ENCODE results near the gene PLK5.

PLK5 gene

GRCh38 chr19:1521636-1522035 is 2.2 kb upstream of the PLK5 start:
- H3K36me3 ChIP-seq (ENCODE audit: insufficient read depth, low read length): no peaks in the 10 kb centered on the region
- H3K27me3 ChIP-seq (ENCODE audit: insufficient read depth, low read length): no peaks in the 10 kb centered on the region; the same call in 1 of the 2 replicates
- no peak overlapping the region for H3K4me2 ChIP-seq (ENCODE audit: low read length)
- TF ChIP-seq CTCF (IDR thresholded peaks at IDR 0.05; ENCODE audit: low read length) (no peak), EZH2 (IDR thresholded peaks at IDR 0.05; ENCODE audit: borderline replicate concordance, low read length) (no peak)
- no peaks in the 10 kb centered on the region for H3K9me2 ChIP-seq (ENCODE audit: low read depth, low read length)
- H3K27ac ChIP-seq (ENCODE audit: low read depth, low read length, poor library complexity, severe bottlenecking): no peak overlapping the region
- no peaks in the 10 kb centered on the region for H3K9me3 ChIP-seq (ENCODE audit: low read length)
- H3K79me2 ChIP-seq (ENCODE audit: insufficient read depth, low read length): no peaks in the 10 kb centered on the region
- no peak overlapping the region for H3K4me3 ChIP-seq (ENCODE audit: low read depth, low read length, poor library complexity, severe bottlenecking)
- no peak overlapping the region for H2AFZ ChIP-seq (ENCODE audit: low read length)
- no peaks in the 10 kb centered on the region for H4K20me1 ChIP-seq (ENCODE audit: insufficient read depth, low read length)
- no peak overlapping the region for H3K9ac ChIP-seq (ENCODE audit: low read length)
- H3F3A ChIP-seq (ENCODE audit: insufficient read depth, low read length): no peaks in the 10 kb centered on the region
- H3K4me1 ChIP-seq (ENCODE audit: insufficient read depth, low read length, severe bottlenecking): no peaks in the 10 kb centered on the region

GRCh38 chr19:1522061-1522460 is 1.8 kb upstream of the PLK5 start:
- no peaks in the 10 kb centered on the region for H3K36me3 ChIP-seq (ENCODE audit: insufficient read depth, low read length)
- H4K20me1 ChIP-seq (ENCODE audit: insufficient read depth, low read length): no peaks in the 10 kb centered on the region
- TF ChIP-seq EZH2 (IDR thresholded peaks at IDR 0.05; ENCODE audit: borderline replicate concordance, low read length): no peak
- TF ChIP-seq CTCF (IDR thresholded peaks at IDR 0.05; ENCODE audit: low read length): no peak
- H3K9me3 ChIP-seq (ENCODE audit: low read length): no peaks in the 10 kb centered on the region
- no peak overlapping the region for H3K27ac ChIP-seq (ENCODE audit: low read depth, low read length, poor library complexity, severe bottlenecking)
- H3F3A ChIP-seq (ENCODE audit: insufficient read depth, low read length): no peaks in the 10 kb centered on the region
- no peaks in the 10 kb centered on the region; the same call in 1 of the 2 replicates for H3K27me3 ChIP-seq (ENCODE audit: insufficient read depth, low read length)
- no peak overlapping the region for H3K9ac ChIP-seq (ENCODE audit: low read length)
- H2AFZ ChIP-seq (ENCODE audit: low read length): no peak overlapping the region
- no peak overlapping the region for H3K4me2 ChIP-seq (ENCODE audit: low read length)
- no peaks in the 10 kb centered on the region for H3K9me2 ChIP-seq (ENCODE audit: low read depth, low read length)
- H3K79me2 ChIP-seq (ENCODE audit: insufficient read depth, low read length): no peaks in the 10 kb centered on the region
- no peak overlapping the region for H3K4me3 ChIP-seq (ENCODE audit: low read depth, low read length, poor library complexity, severe bottlenecking)
- no peaks in the 10 kb centered on the region for H3K4me1 ChIP-seq (ENCODE audit: insufficient read depth, low read length, severe bottlenecking)

GRCh38 chr19:1522838-1523237 is 1.0 kb upstream of the PLK5 start:
- H3K36me3 ChIP-seq (ENCODE audit: insufficient read depth, low read length): no peaks in the 10 kb centered on the region
- TF ChIP-seq EZH2 (IDR thresholded peaks at IDR 0.05; ENCODE audit: borderline replicate concordance, low read length) (no peak), CTCF (IDR thresholded peaks at IDR 0.05; ENCODE audit: low read length) (no peak)
- no peaks in the 10 kb centered on the region for H3F3A ChIP-seq (ENCODE audit: insufficient read depth, low read length)
- no peak overlapping the region for H3K4me3 ChIP-seq (ENCODE audit: low read depth, low read length, poor library complexity, severe bottlenecking)
- H3K79me2 ChIP-seq (ENCODE audit: insufficient read depth, low read length): no peaks in the 10 kb centered on the region
- no peaks in the 10 kb centered on the region for H4K20me1 ChIP-seq (ENCODE audit: insufficient read depth, low read length)
- H2AFZ ChIP-seq (ENCODE audit: low read length): no peak overlapping the region
- H3K27me3 ChIP-seq (ENCODE audit: insufficient read depth, low read length): no peaks in the 10 kb centered on the region; the same call in 1 of the 2 replicates
- no peak overlapping the region for H3K9ac ChIP-seq (ENCODE audit: low read length)
- H3K4me1 ChIP-seq (ENCODE audit: insufficient read depth, low read length, severe bottlenecking): no peaks in the 10 kb centered on the region
- H3K9me2 ChIP-seq (ENCODE audit: low read depth, low read length): no peaks in the 10 kb centered on the region
- no peak overlapping the region for H3K27ac ChIP-seq (ENCODE audit: low read depth, low read length, poor library complexity, severe bottlenecking)
- no peak overlapping the region for H3K4me2 ChIP-seq (ENCODE audit: low read length)
- H3K9me3 ChIP-seq (ENCODE audit: low read length): no peaks in the 10 kb centered on the region

All from OCI-LY1 (cell line).